HepG2 (cell line): Measurements from ENCODE around the gene SLC34A3. TPM values are rescaled to one million over a fixed set of nuclear protein-coding genes. Genes with fewer than 3 reads are reported as not detected.

Experiments
- AGO1 ChIP-seq: fragments of 200-400 bp; formaldehyde crosslinking; IDR thresholded peaks from 2 replicates; pipeline ENCODE4 v1.6.1; 2017; ENCODE audit warnings: mild to moderate bottlenecking, low read depth, low read length, moderate library complexity; ENCODE audit not compliant: poor library complexity, severe bottlenecking
- BATF2 ChIP-seq: sonication (generic); formaldehyde crosslinking; IDR thresholded peaks from 2 replicates; pipeline ENCODE4 v1.8.0; 2022; ENCODE audit warnings: mild to moderate bottlenecking, missing genetic modification reagents, moderate library complexity
- GABPB1 ChIP-seq: IDR thresholded peaks from 2 replicates; pipeline ENCODE4 v1.6.1; 2016; ENCODE audit warnings: mild to moderate bottlenecking, missing genetic modification reagents, moderate library complexity, missing compliant biosample characterization
- HNRNPL ChIP-seq: fragments of 200-400 bp; formaldehyde crosslinking; IDR thresholded peaks from 2 replicates; pipeline ENCODE4 v1.6.1; 2017; ENCODE audit warnings: mild to moderate bottlenecking, low read depth, low read length
- MXI1 ChIP-seq: IDR thresholded peaks from 3 replicates; pipeline ENCODE4 v1.6.1; 2012; ENCODE audit warnings: low read depth, low read length, inconsistent platforms, borderline replicate concordance
- NR2F6 ChIP-seq, 2 experiments: IDR thresholded peaks; 2 replicates each; pipeline ENCODE4 v1.6.1; 2016; ENCODE audit warnings: antibody characterized with exemption in 1 of 2, mild to moderate bottlenecking in 1 of 2
- PATZ1 ChIP-seq: sonication (generic); formaldehyde crosslinking; IDR thresholded peaks from 2 replicates; pipeline ENCODE4 v1.4.0; 2020; ENCODE audit warnings: missing genetic modification reagents
- POLR2A ChIP-seq, 2 experiments: IDR thresholded peaks; 2 replicates each; pipeline ENCODE4 v1.6.1; 2011; ENCODE audit warnings: low read depth in 2 of 2, low read length in 2 of 2, mild to moderate bottlenecking in 1 of 2, moderate library complexity in 1 of 2; ENCODE audit not compliant: insufficient read depth in 1 of 2
- PRDM4 ChIP-seq: sonication (generic); formaldehyde crosslinking; IDR thresholded peaks from 2 replicates; pipeline ENCODE4 v1.9.0; 2021; ENCODE audit warnings: missing genetic modification reagents, borderline replicate concordance
- SP4 ChIP-seq: sonication (generic); formaldehyde crosslinking; IDR thresholded peaks from 2 replicates; pipeline ENCODE4 v1.8.1; 2023; ENCODE audit warnings: mild to moderate bottlenecking, missing genetic modification reagents
- TFE3 ChIP-seq: IDR thresholded peaks from 2 replicates; pipeline ENCODE4 v1.6.1; 2016
- TGIF2 ChIP-seq: IDR thresholded peaks from 2 replicates; pipeline ENCODE4 v1.6.1; 2016; ENCODE audit warnings: control low read depth, missing compliant biosample characterization
- THYN1 ChIP-seq: sonication (generic); formaldehyde crosslinking; IDR thresholded peaks from 2 replicates; pipeline ENCODE4 v1.8.1; 2023; ENCODE audit warnings: low read depth, mild to moderate bottlenecking, moderate library complexity, missing genetic modification reagents, borderline replicate concordance
- TOPORS ChIP-seq: sonication (generic); formaldehyde crosslinking; IDR thresholded peaks from 2 replicates; pipeline ENCODE4 v1.8.0; 2023; ENCODE audit warnings: mild to moderate bottlenecking, missing genetic modification reagents
- ZNF207 ChIP-seq: fragments of 450-650 bp; IDR thresholded peaks from 2 replicates; pipeline ENCODE4 v1.6.1; 2016; ENCODE audit warnings: antibody characterized with exemption, borderline replicate concordance
- ZNF333 ChIP-seq: sonication (generic); formaldehyde crosslinking; IDR thresholded peaks from 2 replicates; pipeline ENCODE4 v1.4.0; 2020; ENCODE audit warnings: mild to moderate bottlenecking, missing genetic modification reagents, borderline replicate concordance
- ZNF383 ChIP-seq: sonication (generic); formaldehyde crosslinking; IDR thresholded peaks from 2 replicates; pipeline ENCODE4 v1.4.0; 2020; ENCODE audit warnings: missing genetic modification reagents, mild to moderate bottlenecking, borderline replicate concordance
- ZNF607 ChIP-seq: sonication (generic); formaldehyde crosslinking; IDR thresholded peaks from 2 replicates; pipeline ENCODE4 v1.5.1; 2020; ENCODE audit warnings: missing genetic modification reagents, mild to moderate bottlenecking, borderline replicate concordance
- ZNF652 ChIP-seq: IDR thresholded peaks from 2 replicates; pipeline ENCODE4 v1.6.1; 2016; ENCODE audit warnings: low read depth, borderline replicate concordance
- ZNF776 ChIP-seq: sonication (generic); formaldehyde crosslinking; IDR thresholded peaks from 2 replicates; pipeline ENCODE4 v1.4.0; 2020; ENCODE audit warnings: mild to moderate bottlenecking, missing genetic modification reagents
- polyA plus RNA-seq, 8 experiments: library from polyadenylated mRNA; depleted of rRNA in 3 of 8; stranded (reverse) in 7 of 8; unstranded in 1 of 8; fragments of >200 nt; fragmentation: Illumina TruSeq in 4 of 8; extraction: Trizol in 4 of 8; gene quantifications; 2 replicates each; pipeline versions ENCODE4 v1.2.1 to v1.2.3, GENCODE V29; 2011 to 2016; ENCODE audit warnings: low read depth in 4 of 8, missing spikeins in 1 of 8, mixed read lengths in 1 of 8; ENCODE audit not compliant: insufficient read depth in 1 of 8
- total RNA-seq, 5 experiments: library from RNA; depleted of rRNA; stranded (reverse); fragments of >200 nt; fragmentation: Illumina TruSeq; extraction: Trizol; gene quantifications; 2 replicates each; pipeline ENCODE4 v1.2.3, GENCODE V29; 2016; ENCODE audit warnings: low read depth in 1 of 5

The SLC34A3 gene
- total and polyA plus RNA-seq, 2 of the 13 experiments (the other 11 are each of a cell fraction or from before 2014, with no cell fraction given) = 0.07 to 1.0 TPM

- TF ChIP-seq PATZ1 (CRISPR knock-in tag) = peak; percentile 73
- TF ChIP-seq ZNF776 (CRISPR knock-in tag) = peak; percentile 57
- no peak for TF ChIP-seq ZNF207
- no peak for TF ChIP-seq THYN1
- TF ChIP-seq TOPORS (CRISPR knock-in tag) = 0 out of 2 replicates have a peak, but pooled peaks have one; percentile 17
- no peak for TF ChIP-seq TGIF2 (CRISPR knock-in tag)
- peak; percentile 27; the same call in 1 of the 3 replicates for TF ChIP-seq MXI1
- 0 out of 2 replicates have a peak, but pooled peaks have one; percentile 13 for TF ChIP-seq TFE3 (CRISPR knock-in tag)
- 0 out of 2 replicates have a peak, but pooled peaks have one; percentile 66 for TF ChIP-seq BATF2
- no peak for TF ChIP-seq NR2F6 (IDR thresholded peaks at IDR 0.05)
- peak; percentile 68; the same call in 1 of the 2 replicates for TF ChIP-seq NR2F6 (CRISPR knock-in tag; IDR thresholded peaks at IDR 0.05)
- peak; percentile 32; the same call in 1 of the 2 replicates for TF ChIP-seq GABPB1
- TF ChIP-seq SP4 (CRISPR knock-in tag) = peak; percentile 35; the same call in 1 of the 2 replicates
- TF ChIP-seq ZNF607 (CRISPR knock-in tag) = peak; percentile 54; the same call in 1 of the 2 replicates
- peak; percentile 98 for TF ChIP-seq AGO1
- TF ChIP-seq ZNF652 (CRISPR knock-in tag) = no peak
- no peak for TF ChIP-seq ZNF383
- peak; percentile 55; the same call in 1 of the 2 replicates for TF ChIP-seq HNRNPL
- TF ChIP-seq ZNF333 = peak; percentile 15; the same call in 1 of the 2 replicates
- no peak for TF ChIP-seq POLR2A (IDR thresholded peaks at IDR 0.05; ENCODE audit: insufficient read depth in 1 of 2, low read depth in 2 of 2, low read length in 2 of 2)
- no peak for TF ChIP-seq PRDM4
Observed at GRCh38 chr9:137228506-137228967, 2.2 kb upstream of the SLC34A3 start (continued).
